CD4-positive, alpha-beta memory T cell (primary cell): Measurements from ENCODE around the gene CPNE2. TPM values are rescaled to one million over a fixed set of nuclear protein-coding genes. Genes with fewer than 3 reads are reported as not detected.
A peak's percentile ranks its signal among the peaks of the same experiment; 100 is the strongest.

Experiments used
- CTCF ChIA-PET: fragments of 350-600 bp; sonication (Branson Sonifier 250); formaldehyde crosslinking; loops from one replicate; lab custom pipeline; 2021; ENCODE audit warnings: inconsistent platforms; ENCODE audit not compliant: partially characterized antibody; lab: Charles Lee
- POLR2A ChIA-PET: fragments of 350-600 bp; sonication (Branson Sonifier 250); formaldehyde crosslinking; loops from one replicate; lab custom pipeline; 2021; ENCODE audit not compliant: partially characterized antibody; lab: Charles Lee
- DNase-seq, 5 donors: peaks; one replicate each; pipeline versions ENCODE4 v3.0.0 to v3.0.0-alpha.2; 2020 to 2022; ENCODE audit warnings: mixed read lengths in 1 of 5
- H3K27ac ChIP-seq: one replicate; pipeline ENCODE4 v1.7.0; 2013; ENCODE audit warnings: low read depth, low read length
- H3K27me3 ChIP-seq: 2 replicates; pipeline ENCODE4 v1.7.0; 2013; ENCODE audit warnings: mild to moderate bottlenecking, low read length, moderate library complexity; ENCODE audit not compliant: insufficient read depth
- H3K36me3 ChIP-seq: 2 replicates; pipeline ENCODE4 v1.7.0; 2013; ENCODE audit warnings: mild to moderate bottlenecking, low read length, moderate library complexity; ENCODE audit not compliant: insufficient read depth
- H3K4me1 ChIP-seq: 2 replicates; pipeline ENCODE4 v1.7.0; 2013; ENCODE audit warnings: mild to moderate bottlenecking, low read length, moderate library complexity; ENCODE audit not compliant: insufficient read depth
- H3K4me3 ChIP-seq, 2 donors: one replicate each; pipeline ENCODE4 v1.7.0; 2013; ENCODE audit warnings: low read length in 2 of 2, mild to moderate bottlenecking in 1 of 2
- H3K9me3 ChIP-seq, 2 donors: one replicate each; pipeline ENCODE4 v1.7.0; 2013; ENCODE audit warnings: low read length in 2 of 2, control low read depth in 1 of 2; ENCODE audit not compliant: control insufficient read depth in 1 of 2
- H3K27ac Mint-ChIP-seq, 7 donors: one replicate each; pipeline ENCODE4 v1.8.0; 2020 to 2021; ENCODE audit warnings: mixed read lengths in 7 of 7, mild to moderate bottlenecking in 6 of 7, inconsistent platforms in 3 of 7, moderate library complexity in 3 of 7
- H3K27me3 Mint-ChIP-seq, 2 donors: one replicate each; pipeline ENCODE4 v1.8.0; 2020 to 2021; ENCODE audit warnings: mixed read lengths in 2 of 2
- H3K36me3 Mint-ChIP-seq, 2 donors: one replicate each; pipeline ENCODE4 v1.8.0; 2020 to 2021; ENCODE audit warnings: mixed read lengths in 2 of 2, inconsistent platforms in 1 of 2, mild to moderate bottlenecking in 1 of 2
- H3K4me1 Mint-ChIP-seq, 4 donors: one replicate each; pipeline ENCODE4 v1.8.0; 2020 to 2021; ENCODE audit warnings: mixed read lengths in 4 of 4, mild to moderate bottlenecking in 1 of 4
- H3K4me3 Mint-ChIP-seq, 8 donors: one replicate each; pipeline ENCODE4 v1.8.0; 2020 to 2021; ENCODE audit warnings: mixed read lengths in 8 of 8, mild to moderate bottlenecking in 7 of 8, moderate library complexity in 6 of 8, inconsistent platforms in 3 of 8
- H3K9me3 Mint-ChIP-seq, 8 donors: one replicate each; pipeline ENCODE4 v1.8.0; 2020 to 2021; ENCODE audit warnings: mixed read lengths in 8 of 8, mild to moderate bottlenecking in 5 of 8, inconsistent platforms in 3 of 8, moderate library complexity in 1 of 8
- intact Hi-C: fragments of 100-400 bp; cut with micrococcal nuclease; formaldehyde crosslinking; loops from one replicate; pipeline ENCODE4 v1.15.1; 2023
- polyA plus RNA-seq, 2 donors: library from polyadenylated mRNA; unstranded; fragments of 300-500 nt; fragmentation: Illumina TruSeq; gene quantifications; one replicate each; pipeline ENCODE4 v1.2.3, GENCODE V29; 2021
- total RNA-seq, 2 experiments: library from RNA; stranded (reverse); gene quantifications; one replicate each; pipeline ENCODE4 v1.2.3, GENCODE V29; 2021

CPNE2 gene
- total and polyA plus RNA-seq, 4 experiments from 2014 or later: 3.8 to 6.8 (median 5.4) TPM

- Histone ChIP-seq H3K27ac (no peak overlapping the region), H3K27me3 (no peaks in the 10 kb centered on the region), H3K9me3 (no peaks in the 10 kb centered on the region), H3K4me3 (no peak overlapping the region), H3K36me3 (no peaks in the 10 kb centered on the region), H3K4me1 (peaks cover 35% of the 10 kb centered on the region)
- POLR2A ChIA-PET: interaction anchor here (1.0 kb wide), 1 partner anchor 40 kb away, joined by 3 read pairs; the partner anchor contains the start of gene PSME3IP1
- H3K27me3 Mint-ChIP-seq: no peaks in the 10 kb centered on the region
- peak overlapping the region in 3 of 7 donors; percentile 9 to 48 (median 21) for H3K27ac Mint-ChIP-seq
- no peak for DNase-seq
- H3K4me3 Mint-ChIP-seq: peak overlapping the region in 1 of 8 donors; percentile 41
- H3K36me3 Mint-ChIP-seq: peaks cover 0 to 2% of the 10 kb centered on the region in 2 donors
- H3K4me1 Mint-ChIP-seq: peaks cover 13 to 44% (median 30%) of the 10 kb centered on the region in 4 donors
- intact Hi-C loops: loop anchor here (2.0 kb wide), 1 partner anchor 17 kb away; no protein-coding TSS in a partner anchor
- CTCF ChIA-PET: interaction anchor here (0.6 to 1.5 kb wide), 2 partner anchors 27 to 61 kb away, joined by 3 to 5 read pairs; no protein-coding TSS in a partner anchor
- H3K9me3 Mint-ChIP-seq: no peaks in the 10 kb centered on the region
Measured at GRCh38 chr16:57145046-57146021, 53.0 kb downstream of the CPNE2 start.

DNA sequence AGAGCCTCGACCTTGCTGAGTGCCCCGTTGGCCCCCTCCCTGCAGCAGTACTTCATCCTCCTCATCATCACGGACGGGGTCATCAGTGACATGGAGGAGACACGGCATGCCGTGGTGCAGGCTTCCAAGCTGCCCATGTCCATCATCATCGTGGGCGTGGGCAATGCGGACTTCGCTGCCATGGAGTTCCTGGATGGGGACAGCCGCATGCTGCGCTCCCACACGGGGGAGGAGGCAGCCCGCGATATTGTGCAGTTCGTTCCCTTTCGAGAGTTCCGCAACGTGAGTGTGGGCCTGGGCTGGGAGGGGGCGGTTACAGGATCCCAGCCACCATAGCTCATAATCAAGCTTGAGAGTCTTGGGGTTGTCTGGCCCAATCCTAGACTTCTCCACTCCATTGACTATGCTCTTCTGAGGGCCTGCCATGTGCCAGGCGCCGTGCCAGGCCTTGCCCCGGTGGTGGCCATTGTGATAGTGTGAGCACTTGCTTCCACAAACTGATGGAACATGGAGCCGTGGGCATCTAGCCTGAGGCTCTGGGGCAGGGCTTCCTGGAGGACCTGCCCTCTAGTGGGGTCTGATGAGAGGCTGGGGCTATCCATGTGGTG lies 53.8 kb downstream of the CPNE2 start:
- ChIA-PET CTCF (no interaction called here), POLR2A (no interaction called here)
- Mint-ChIP-seq H3K27me3 (no peaks in the 10 kb centered on the region), H3K4me3 (peak overlapping the region in 1 of 8 donors; percentile 41), H3K4me1 (peaks cover 11 to 36% (median 26%) of the 10 kb centered on the region in 4 donors), H3K27ac (no peak overlapping the region), H3K36me3 (peaks cover 0 to 5% of the 10 kb centered on the region in 2 donors), H3K9me3 (no peaks in the 10 kb centered on the region)
- no peaks in the 10 kb centered on the region for H3K9me3 ChIP-seq
- no peak overlapping the region for H3K27ac ChIP-seq
- no peak for DNase-seq
- no peaks in the 10 kb centered on the region for H3K27me3 ChIP-seq
- intact Hi-C loops: no loop called here
- no peaks in the 10 kb centered on the region for H3K36me3 ChIP-seq
- H3K4me1 ChIP-seq: peaks cover 27% of the 10 kb centered on the region
- no peak overlapping the region for H3K4me3 ChIP-seq

GRCh38 chr16:57146735-57147134 lies 54.4 kb downstream of the CPNE2 start:
- Mint-ChIP-seq H3K27ac (no peak overlapping the region), H3K9me3 (no peaks in the 10 kb centered on the region), H3K27me3 (no peaks in the 10 kb centered on the region), H3K4me3 (no peak overlapping the region), H3K36me3 (peaks cover 0 to 7% of the 10 kb centered on the region in 2 donors), H3K4me1 (peaks cover 10 to 30% (median 21%) of the 10 kb centered on the region in 4 donors)
- Histone ChIP-seq H3K36me3 (no peaks in the 10 kb centered on the region), H3K4me1 (peaks cover 21% of the 10 kb centered on the region), H3K9me3 (no peaks in the 10 kb centered on the region), H3K27me3 (no peaks in the 10 kb centered on the region), H3K27ac (no peak overlapping the region), H3K4me3 (no peak overlapping the region)
- ChIA-PET CTCF (no interaction called here), POLR2A (no interaction called here)
- intact Hi-C loops: no loop called here
- no peak for DNase-seq

DNA sequence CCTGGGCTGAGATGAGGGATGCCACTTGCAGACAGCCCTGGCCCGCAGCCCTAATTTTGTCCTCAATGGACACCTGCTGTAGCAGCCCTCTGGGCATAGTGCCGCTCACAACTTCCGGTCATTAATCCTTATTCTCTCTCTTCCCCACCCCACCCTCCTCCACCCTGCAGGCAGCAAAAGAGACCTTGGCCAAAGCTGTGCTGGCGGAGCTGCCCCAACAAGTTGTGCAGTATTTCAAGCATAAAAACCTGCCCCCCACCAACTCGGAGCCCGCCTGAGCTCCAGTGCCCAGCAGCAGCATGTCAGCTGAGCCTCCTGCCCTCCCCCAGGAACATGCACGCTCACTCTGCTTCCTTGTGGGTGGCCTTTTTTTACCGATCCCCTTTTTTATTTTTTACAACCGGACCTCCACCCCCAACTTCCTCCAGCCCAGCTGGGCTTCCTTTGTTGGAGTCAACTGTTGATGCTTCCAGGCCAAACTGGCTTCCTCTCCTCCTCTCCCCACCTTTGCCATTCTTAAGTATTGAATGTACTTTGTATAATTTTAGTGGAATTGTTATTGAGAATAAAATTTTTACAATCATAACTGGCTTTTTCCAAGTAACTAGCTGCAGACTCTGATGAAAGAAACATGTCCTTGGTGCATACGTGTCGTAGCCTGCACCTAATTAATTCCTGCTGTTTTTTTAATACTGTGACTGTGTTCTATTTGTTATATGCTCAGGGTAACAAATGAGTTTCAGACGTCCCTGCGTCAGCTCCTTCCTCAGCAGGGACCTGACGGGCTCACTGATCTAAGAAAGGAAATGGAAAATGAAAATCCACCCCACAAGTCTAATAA lies 55.2 kb downstream of the CPNE2 start:
- H3K4me1 ChIP-seq: peaks cover 13% of the 10 kb centered on the region
- no peaks in the 10 kb centered on the region for H3K9me3 ChIP-seq
- H3K9me3 Mint-ChIP-seq: no peaks in the 10 kb centered on the region
- H3K27me3 Mint-ChIP-seq: no peaks in the 10 kb centered on the region
- DNase-seq: no peak
- peaks cover 7 to 30% (median 16%) of the 10 kb centered on the region in 4 donors for H3K4me1 Mint-ChIP-seq
- CTCF ChIA-PET: no interaction called here
- no peaks in the 10 kb centered on the region for H3K36me3 ChIP-seq
- intact Hi-C loops: no loop called here
- H3K27me3 ChIP-seq: no peaks in the 10 kb centered on the region
- H3K36me3 Mint-ChIP-seq: peaks cover 7 to 15% of the 10 kb centered on the region in 2 donors
- no peak overlapping the region for H3K4me3 ChIP-seq
- POLR2A ChIA-PET: no interaction called here
- H3K27ac ChIP-seq: no peak overlapping the region
- peak overlapping the region in 1 of 7 donors; percentile 16 for H3K27ac Mint-ChIP-seq
- no peak overlapping the region for H3K4me3 Mint-ChIP-seq

GRCh38 chr16:57148481-57148880 lies 56.1 kb downstream of the CPNE2 start:
- Histone ChIP-seq H3K9me3 (no peaks in the 10 kb centered on the region), H3K36me3 (peaks cover under 1% of the 10 kb centered on the region), H3K4me3 (no peak overlapping the region), H3K4me1 (peaks cover 4% of the 10 kb centered on the region), H3K27ac (no peak overlapping the region), H3K27me3 (no peaks in the 10 kb centered on the region)
- no peaks in the 10 kb centered on the region for H3K9me3 Mint-ChIP-seq
- no peak for DNase-seq
- H3K27me3 Mint-ChIP-seq: no peaks in the 10 kb centered on the region
- CTCF ChIA-PET: interaction anchor here (0.7 kb wide), 1 partner anchor 11 kb away, joined by 3 read pairs; no protein-coding TSS in a partner anchor
- intact Hi-C loops: no loop called here
- no peak overlapping the region for H3K4me3 Mint-ChIP-seq
- POLR2A ChIA-PET: no interaction called here
- H3K36me3 Mint-ChIP-seq: peaks cover 16 to 24% of the 10 kb centered on the region in 2 donors
- peak overlapping the region in 3 of 7 donors; percentile 18 to 51 (median 46) for H3K27ac Mint-ChIP-seq
- H3K4me1 Mint-ChIP-seq: peaks cover 5 to 22% (median 15%) of the 10 kb centered on the region in 4 donors

DNA sequence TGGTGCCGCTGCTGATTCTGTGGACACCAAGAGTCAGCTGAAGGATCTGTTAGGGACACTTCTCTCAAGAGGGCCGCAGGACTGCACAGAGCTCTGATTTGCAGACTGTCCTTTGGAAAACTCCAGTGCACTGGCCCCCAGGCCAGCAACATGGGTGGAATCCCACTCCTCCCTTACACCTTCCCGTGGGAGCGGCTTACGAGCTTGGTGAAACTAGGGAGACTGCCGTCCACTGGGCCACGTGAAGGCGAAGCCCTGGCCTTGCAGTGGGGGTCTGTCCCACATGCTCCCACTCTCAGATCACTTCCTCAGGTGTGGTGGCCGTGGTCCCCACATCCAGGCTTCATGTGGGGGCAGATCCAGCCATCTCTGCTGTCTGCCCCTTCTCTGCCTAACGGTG lies 57.0 kb downstream of the CPNE2 start:
- H3K27me3 Mint-ChIP-seq: no peaks in the 10 kb centered on the region
- H3K27ac ChIP-seq: no peak overlapping the region
- intact Hi-C loops: no loop called here
- peaks cover 5 to 15% (median 11%) of the 10 kb centered on the region in 4 donors for H3K4me1 Mint-ChIP-seq
- peak overlapping the region in 1 of 7 donors; percentile 31 for H3K27ac Mint-ChIP-seq
- no peaks in the 10 kb centered on the region for H3K4me1 ChIP-seq
- no peak overlapping the region for H3K4me3 ChIP-seq
- POLR2A ChIA-PET: interaction anchor here (1.0 kb wide), 1 partner anchor 15 kb away, joined by 4 read pairs; no protein-coding TSS in a partner anchor
- peaks cover 25 to 33% of the 10 kb centered on the region in 2 donors for H3K36me3 Mint-ChIP-seq
- H3K27me3 ChIP-seq: no peaks in the 10 kb centered on the region
- DNase-seq: no peak
- no peaks in the 10 kb centered on the region for H3K9me3 ChIP-seq
- CTCF ChIA-PET: no interaction called here
- no peaks in the 10 kb centered on the region for H3K9me3 Mint-ChIP-seq
- H3K4me3 Mint-ChIP-seq: no peak overlapping the region
- H3K36me3 ChIP-seq: peaks cover 10% of the 10 kb centered on the region
